Activated naive CD4-positive, alpha-beta T cell treated with anti-CD3 and anti-CD28 coated beads, Interleukin-2, amount 50 U/mL, for 24 hours (primary cell): Measurements from ENCODE around the gene CCNF.
A peak's percentile ranks its signal among the peaks of the same experiment; 100 is the strongest.
"Not testable (repeated sequence)": the region's sequence is repeated elsewhere in the genome, so short reads cannot be mapped to it uniquely, and the experiment has no call there.

ENCODE experiments used
- H3K27ac Mint-ChIP-seq: one replicate; pipeline ENCODE4 v1.8.0; 2021; ENCODE audit warnings: mild to moderate bottlenecking, mixed read lengths
- H3K27me3 Mint-ChIP-seq: one replicate; pipeline ENCODE4 v1.8.0; 2021; ENCODE audit warnings: mixed read lengths
- H3K36me3 Mint-ChIP-seq: one replicate; pipeline ENCODE4 v1.8.0; 2021; ENCODE audit warnings: mixed read lengths
- H3K4me1 Mint-ChIP-seq: one replicate; pipeline ENCODE4 v1.8.0; 2021; ENCODE audit warnings: mixed read lengths
- H3K4me3 Mint-ChIP-seq: one replicate; pipeline ENCODE4 v1.8.0; 2021; ENCODE audit warnings: mild to moderate bottlenecking, mixed read lengths
- H3K9me3 Mint-ChIP-seq: one replicate; pipeline ENCODE4 v1.8.0; 2021; ENCODE audit warnings: mixed read lengths

Gene CCNF

DNA sequence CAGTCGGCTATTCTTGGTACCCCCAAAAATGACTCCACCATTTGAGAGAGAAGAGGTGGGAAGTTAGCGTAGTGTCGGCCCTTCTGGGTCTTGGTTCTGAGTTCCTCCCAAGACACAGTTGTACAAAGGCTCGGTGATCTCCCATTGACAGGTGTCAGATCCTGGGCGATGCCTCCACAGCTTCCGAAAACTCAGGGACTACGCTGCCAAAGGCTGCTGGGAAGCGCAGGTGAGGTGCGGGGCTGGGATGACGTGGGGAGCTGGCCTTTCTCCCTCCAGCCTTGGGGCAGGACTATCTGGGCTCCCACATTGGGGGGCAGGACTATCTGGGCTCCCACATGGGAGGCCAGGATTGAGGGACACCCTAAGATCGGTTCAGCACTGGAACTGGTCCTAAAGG lies 10.4 kb downstream of the CCNF start:
- Mint-ChIP-seq H3K36me3 (peaks cover 3% of the 10 kb centered on the region), H3K27ac (no peak overlapping the region), H3K27me3 (no peaks in the 10 kb centered on the region), H3K4me1 (peaks cover 8% of the 10 kb centered on the region), H3K9me3 (no peaks in the 10 kb centered on the region), H3K4me3 (no peak overlapping the region)

DNA sequence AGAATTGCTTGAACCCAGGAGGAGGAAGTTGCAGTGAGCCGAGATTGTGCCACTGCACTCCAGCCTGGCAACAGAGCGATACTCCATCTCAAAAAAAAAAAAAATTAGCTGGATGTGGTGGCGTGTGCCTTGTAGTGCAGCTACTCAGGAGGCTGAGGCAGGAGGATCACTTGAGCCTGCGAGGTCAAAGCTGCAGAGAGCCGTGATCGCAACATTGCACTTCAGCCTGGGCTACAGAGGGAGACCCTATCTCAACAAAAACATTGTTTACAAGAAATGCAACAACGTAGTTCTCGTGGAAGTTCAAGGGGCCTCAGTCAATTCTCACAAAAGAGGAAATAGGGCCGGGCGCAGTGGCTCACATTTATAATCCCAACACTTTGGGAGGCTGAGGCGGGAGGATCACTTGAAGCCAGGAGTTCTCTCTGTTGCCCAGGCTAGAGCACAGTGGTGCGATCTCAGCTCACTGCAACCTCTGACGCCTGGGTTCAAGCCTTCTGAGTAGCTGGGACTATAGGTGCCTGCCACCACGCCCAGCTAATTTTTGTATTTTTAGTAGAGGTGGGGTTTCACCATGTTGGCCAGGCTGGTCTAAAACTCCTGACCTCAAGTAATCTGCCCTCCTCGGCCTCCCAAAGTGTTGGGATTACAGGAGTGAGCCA lies 12.0 kb downstream of the CCNF start:
- H3K4me3 Mint-ChIP-seq, H3K27ac Mint-ChIP-seq, H3K27me3 Mint-ChIP-seq, H3K9me3 Mint-ChIP-seq, H3K4me1 Mint-ChIP-seq, H3K36me3 Mint-ChIP-seq: not testable (repeated sequence)

DNA sequence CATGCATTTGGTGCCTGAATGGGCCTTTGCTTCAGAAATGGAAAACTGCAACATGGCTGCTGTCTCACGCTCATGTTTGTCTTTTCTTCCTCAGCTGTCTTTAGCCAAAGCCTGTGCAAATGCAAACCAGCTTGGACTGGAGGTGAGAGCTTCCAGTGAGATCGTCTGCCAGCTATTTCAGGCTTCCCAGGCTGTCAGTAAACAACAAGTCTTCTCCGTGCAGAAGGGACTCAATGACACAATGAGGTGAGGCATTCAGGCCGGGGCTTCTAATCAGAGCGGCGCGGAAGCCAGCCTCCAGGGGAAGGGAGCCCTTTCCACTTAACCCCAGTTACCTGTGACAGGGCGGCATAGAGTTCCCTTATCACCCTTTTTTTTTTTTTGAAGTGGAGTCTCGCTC lies 14.3 kb downstream of the CCNF start:
- Mint-ChIP-seq H3K27ac (no peak overlapping the region), H3K27me3 (no peaks in the 10 kb centered on the region), H3K4me3 (no peak overlapping the region), H3K9me3 (no peaks in the 10 kb centered on the region), H3K36me3 (no peaks in the 10 kb centered on the region), H3K4me1 (peaks cover 8% of the 10 kb centered on the region)

DNA sequence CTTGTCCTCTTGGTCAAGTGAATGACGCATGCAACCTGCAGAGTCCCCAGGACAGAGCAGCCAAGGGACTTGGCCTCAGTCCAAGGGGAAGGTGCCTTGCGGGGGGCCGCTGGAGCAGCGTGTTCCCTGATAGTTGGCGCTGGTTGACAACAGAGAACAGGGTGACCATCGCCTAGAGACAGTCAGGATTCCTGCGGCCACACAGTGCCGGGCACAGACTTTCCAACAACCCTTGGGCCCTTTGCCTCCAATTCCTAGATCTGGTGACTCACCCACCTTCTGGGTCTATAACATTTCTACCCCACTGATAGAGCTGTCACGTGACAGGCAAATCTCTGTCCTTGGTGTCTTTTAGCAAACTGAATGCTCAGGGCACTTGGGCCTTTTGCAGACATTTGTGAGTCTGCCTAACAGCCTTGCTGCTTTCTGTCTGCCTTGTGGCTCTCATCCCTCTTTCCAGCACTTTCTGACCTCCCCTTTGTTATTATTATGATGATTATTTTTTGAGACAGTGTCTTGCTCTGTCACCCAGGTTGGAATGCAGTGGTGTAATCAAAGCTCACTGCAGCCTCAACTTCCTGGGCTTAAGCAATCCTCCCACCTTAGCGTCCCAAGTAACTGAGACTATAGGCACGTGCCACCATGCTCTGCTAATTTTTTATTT lies 18.8 kb downstream of the CCNF start:
- Mint-ChIP-seq H3K36me3 (no peaks in the 10 kb centered on the region), H3K27me3 (no peaks in the 10 kb centered on the region), H3K9me3 (no peaks in the 10 kb centered on the region)

DNA sequence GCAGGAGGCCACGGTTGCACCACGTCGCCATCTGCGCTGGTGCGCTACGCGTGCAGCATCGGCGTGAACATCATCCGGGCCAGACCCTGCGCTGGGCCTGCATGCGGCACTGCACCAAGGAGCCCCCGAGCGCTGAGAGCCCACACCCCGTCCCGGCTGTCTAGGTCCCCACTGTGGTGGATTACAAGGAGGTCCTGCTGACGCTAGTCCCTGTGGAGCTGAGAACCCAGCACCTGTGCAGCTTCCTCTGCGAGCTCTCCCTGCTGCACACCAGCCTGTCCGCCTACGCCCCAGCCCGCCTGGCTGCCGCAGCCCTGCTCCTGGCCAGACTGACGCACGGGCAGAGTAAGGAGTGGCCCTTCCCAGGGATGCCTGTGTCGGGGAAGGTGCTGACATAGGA lies 19.9 kb downstream of the CCNF start:
- Mint-ChIP-seq H3K36me3 (peaks cover 2% of the 10 kb centered on the region), H3K27me3 (no peaks in the 10 kb centered on the region), H3K9me3 (no peaks in the 10 kb centered on the region), H3K4me3 (no peak overlapping the region), H3K4me1 (no peaks in the 10 kb centered on the region), H3K27ac (no peak overlapping the region)

More for the DNA sequence above, 18.8 kb downstream of the CCNF start:
- H3K4me1 Mint-ChIP-seq = no peaks in the 10 kb centered on the region
- H3K27ac Mint-ChIP-seq = no peak overlapping the region
- H3K4me3 Mint-ChIP-seq = no peak overlapping the region

DNA sequence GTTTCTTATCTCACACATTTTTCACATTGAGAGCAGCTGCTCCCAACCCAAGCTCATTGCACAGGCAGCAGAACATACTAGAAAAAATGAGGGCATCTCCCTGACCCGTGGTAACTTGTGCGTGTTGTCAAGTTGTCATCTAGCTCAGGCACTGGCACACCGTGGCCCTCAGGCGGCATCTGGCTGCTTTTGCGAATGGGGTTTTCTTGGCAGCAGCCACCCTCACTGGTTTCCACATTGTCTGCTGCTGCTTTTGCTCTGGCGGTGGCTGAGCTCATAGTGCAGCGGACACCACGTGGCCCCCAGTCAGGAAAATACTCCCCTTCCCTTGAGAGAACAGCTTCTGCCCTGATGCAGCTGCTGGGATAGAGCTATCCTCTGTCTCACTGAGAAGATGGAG lies 21.3 kb downstream of the CCNF start:
- Mint-ChIP-seq H3K4me1 (no peaks in the 10 kb centered on the region), H3K4me3 (no peak overlapping the region), H3K27me3 (no peaks in the 10 kb centered on the region), H3K9me3 (no peaks in the 10 kb centered on the region), H3K36me3 (peaks cover 2% of the 10 kb centered on the region), H3K27ac (no peak overlapping the region)

DNA sequence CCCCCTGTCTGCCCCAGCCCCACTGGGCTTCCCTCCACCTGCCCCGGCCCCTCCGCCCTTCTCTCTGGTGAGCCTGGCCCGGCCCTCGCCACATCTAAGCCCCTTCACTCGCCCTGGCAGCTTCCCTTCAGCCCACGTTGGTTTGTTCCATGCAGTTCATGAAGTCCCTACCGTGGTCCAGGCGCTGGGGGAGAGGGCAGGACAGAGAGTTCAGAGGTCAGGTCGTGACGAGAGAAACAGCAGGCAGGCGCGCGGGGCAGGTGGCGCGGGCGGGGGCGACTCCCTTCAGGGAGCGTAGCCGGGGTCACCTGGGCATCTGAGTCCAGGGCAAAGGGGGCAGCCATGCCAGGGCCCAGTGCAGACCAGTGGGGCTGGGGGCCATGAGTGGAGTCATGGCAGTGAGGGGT lies 21.7 kb downstream of the CCNF start:
- Mint-ChIP-seq H3K36me3 (peaks cover 2% of the 10 kb centered on the region), H3K27me3 (no peaks in the 10 kb centered on the region), H3K4me3 (no peak overlapping the region), H3K9me3 (no peaks in the 10 kb centered on the region), H3K27ac (no peak overlapping the region), H3K4me1 (no peaks in the 10 kb centered on the region)

DNA sequence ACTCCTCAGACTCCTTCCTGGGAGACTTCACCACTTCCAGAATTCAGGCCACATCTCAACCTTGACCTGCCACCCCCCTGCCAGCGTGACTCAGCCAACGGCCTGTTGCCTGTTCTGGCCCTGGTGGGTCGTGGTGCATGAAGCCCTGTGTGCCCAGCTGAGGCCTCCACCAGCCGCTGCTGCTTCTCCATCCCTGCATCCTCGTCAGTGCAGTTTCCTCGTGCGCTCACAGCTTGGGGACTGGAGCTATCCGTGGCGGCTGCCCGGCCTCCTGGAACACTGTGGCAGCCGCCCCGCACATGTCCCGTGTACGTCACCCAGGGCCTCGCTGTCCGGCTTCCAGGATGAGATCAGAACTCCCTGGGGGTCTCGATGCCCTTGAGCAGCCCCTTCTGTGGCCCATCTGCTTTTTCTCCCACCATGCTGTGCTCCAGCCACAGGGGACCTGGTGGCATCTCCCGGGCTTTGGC lies 22.6 kb downstream of the CCNF start:
- Mint-ChIP-seq H3K9me3 (no peaks in the 10 kb centered on the region), H3K4me3 (no peak overlapping the region), H3K27ac (no peak overlapping the region), H3K27me3 (no peaks in the 10 kb centered on the region), H3K36me3 (peaks cover 2% of the 10 kb centered on the region), H3K4me1 (no peaks in the 10 kb centered on the region)

DNA sequence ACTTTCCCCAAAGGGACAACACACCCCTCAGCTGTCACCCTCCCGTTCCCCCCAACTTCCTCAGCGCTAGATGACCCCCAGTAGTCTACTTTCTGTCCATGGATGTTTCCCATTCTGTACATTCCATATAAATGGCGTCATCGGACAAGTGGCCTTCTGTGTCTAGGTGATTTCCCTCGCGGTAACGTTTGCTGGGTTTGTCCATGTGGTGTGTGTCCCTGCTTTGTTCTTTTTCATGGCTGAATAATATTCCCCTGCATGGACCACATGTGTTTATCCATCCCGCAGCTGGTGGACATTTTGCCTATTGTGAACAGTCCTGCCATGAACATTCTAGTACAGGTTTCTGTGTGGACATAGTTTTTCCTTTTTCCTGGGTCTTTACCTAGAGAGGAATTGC lies 23.4 kb downstream of the CCNF start:
- Mint-ChIP-seq H3K4me3 (no peak overlapping the region), H3K27me3 (no peaks in the 10 kb centered on the region), H3K36me3 (peaks cover 2% of the 10 kb centered on the region), H3K9me3 (no peaks in the 10 kb centered on the region), H3K4me1 (no peaks in the 10 kb centered on the region), H3K27ac (no peak overlapping the region)

DNA sequence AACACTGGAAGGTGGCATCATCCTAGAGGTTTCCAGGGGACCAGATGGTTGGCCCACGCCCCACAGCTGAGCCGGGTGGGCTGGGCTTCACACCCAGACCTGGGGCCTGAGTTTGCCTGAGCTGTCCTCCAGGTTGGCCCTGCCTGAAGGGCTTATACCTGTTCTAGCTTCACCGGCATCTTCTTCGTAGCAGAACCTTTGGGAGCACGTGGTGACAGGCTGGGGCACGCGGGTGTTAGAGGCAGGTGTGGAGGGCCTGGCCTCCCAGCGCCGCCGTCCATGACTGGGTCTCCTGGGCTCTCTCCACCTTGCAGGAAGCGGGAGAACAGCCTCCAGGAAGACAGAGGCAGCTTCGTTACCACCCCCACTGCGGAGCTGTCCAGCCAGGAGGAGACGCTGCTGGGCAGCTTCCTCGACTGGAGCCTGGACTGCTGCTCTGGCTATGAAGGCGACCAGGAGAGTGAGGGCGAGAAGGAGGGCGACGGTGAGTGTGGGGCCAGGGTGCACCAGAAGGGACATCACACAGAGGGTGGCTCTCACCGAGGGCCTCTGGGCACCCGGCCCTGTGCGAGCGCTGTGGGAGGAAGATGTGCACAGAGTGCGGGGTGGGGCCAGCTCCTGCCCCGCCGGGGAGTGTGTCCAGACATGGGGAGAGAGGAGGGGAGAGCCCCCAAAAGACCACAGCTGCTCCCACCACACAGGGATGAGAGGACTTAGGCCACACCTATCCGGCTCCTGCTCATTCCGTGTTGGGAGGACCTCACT lies 26.0 kb downstream of the CCNF start:
- no peaks in the 10 kb centered on the region for H3K9me3 Mint-ChIP-seq
- H3K27ac Mint-ChIP-seq = no peak overlapping the region
- H3K4me3 Mint-ChIP-seq = no peak overlapping the region
- peaks cover 2% of the 10 kb centered on the region for H3K36me3 Mint-ChIP-seq
- H3K4me1 Mint-ChIP-seq = peaks cover 6% of the 10 kb centered on the region
- no peaks in the 10 kb centered on the region for H3K27me3 Mint-ChIP-seq

DNA sequence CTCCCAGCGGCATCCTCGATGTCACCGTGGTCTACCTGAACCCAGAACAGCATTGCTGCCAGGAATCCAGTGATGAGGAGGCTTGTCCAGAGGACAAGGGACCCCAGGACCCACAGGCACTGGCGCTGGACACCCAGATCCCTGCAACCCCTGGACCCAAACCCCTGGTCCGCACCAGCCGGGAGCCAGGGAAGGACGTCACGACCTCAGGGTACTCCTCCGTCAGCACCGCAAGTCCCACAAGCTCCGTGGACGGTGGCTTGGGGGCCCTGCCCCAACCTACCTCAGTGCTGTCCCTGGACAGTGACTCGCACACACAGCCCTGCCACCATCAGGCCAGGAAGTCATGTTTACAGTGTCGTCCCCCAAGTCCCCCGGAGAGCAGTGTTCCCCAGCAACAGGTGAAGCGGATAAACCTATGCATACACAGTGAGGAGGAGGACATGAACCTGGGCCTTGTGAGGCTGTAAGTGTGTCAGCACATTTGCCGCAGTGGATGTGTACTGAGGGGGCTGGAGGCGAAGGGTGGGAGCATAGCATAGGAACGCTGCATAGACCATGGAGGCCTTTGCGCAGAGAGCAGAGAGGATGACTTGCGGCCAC lies 27.4 kb downstream of the CCNF start:
- no peak overlapping the region for H3K27ac Mint-ChIP-seq
- H3K4me1 Mint-ChIP-seq = peaks cover 6% of the 10 kb centered on the region
- H3K36me3 Mint-ChIP-seq = peaks cover 2% of the 10 kb centered on the region

DNA sequence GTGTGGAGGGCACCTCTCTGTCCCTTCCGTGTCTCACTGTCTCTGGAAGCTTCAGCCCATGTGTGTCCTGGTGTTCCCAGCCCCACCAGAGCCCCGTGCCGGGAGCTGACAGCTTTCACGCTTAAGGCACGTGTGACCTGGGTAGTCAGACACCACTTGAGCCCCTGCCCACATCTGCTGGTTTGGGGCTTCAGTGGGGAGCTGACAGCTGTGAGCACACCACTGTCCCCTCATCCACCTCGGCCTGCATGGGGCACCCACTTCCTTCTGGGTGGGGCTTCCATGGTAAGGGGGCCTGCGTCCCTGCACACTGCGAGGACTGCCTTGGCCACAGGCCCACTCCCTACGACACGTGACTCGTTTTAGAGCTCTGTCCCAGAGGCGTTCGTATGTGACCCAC lies 28.0 kb downstream of the CCNF start:
- Mint-ChIP-seq H3K36me3 (peaks cover 2% of the 10 kb centered on the region), H3K27me3 (no peaks in the 10 kb centered on the region), H3K9me3 (no peaks in the 10 kb centered on the region), H3K27ac (no peak overlapping the region), H3K4me1 (peaks cover 6% of the 10 kb centered on the region), H3K4me3 (no peak overlapping the region)

More for the DNA sequence above, 27.4 kb downstream of the CCNF start:
- Mint-ChIP-seq H3K27me3 (no peaks in the 10 kb centered on the region), H3K9me3 (no peaks in the 10 kb centered on the region), H3K4me3 (no peak overlapping the region)

DNA sequence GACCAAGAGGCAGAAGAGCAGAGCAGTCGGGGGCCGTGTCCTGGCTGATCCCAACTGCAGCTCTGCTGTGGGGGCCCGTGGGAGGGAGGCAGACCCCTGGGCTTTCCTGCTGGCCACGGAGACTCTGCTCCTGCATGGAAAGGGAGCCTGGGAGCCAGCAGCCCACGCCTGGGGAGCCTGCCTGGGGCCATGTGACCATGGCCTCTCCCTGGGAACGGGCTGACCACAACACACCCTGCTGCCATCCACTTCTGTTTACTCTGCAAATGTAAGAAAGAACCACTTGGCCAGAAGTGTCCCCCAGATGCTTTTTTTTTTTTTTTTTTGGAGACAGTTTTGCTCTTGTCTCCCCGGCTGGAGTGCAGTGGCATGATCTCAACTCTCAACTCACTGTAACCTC lies 28.7 kb downstream of the CCNF start:
- Mint-ChIP-seq H3K27me3 (no peaks in the 10 kb centered on the region), H3K4me3 (no peak overlapping the region), H3K27ac (no peak overlapping the region), H3K9me3 (no peaks in the 10 kb centered on the region), H3K36me3 (peaks cover 2% of the 10 kb centered on the region), H3K4me1 (peaks cover 6% of the 10 kb centered on the region)

DNA sequence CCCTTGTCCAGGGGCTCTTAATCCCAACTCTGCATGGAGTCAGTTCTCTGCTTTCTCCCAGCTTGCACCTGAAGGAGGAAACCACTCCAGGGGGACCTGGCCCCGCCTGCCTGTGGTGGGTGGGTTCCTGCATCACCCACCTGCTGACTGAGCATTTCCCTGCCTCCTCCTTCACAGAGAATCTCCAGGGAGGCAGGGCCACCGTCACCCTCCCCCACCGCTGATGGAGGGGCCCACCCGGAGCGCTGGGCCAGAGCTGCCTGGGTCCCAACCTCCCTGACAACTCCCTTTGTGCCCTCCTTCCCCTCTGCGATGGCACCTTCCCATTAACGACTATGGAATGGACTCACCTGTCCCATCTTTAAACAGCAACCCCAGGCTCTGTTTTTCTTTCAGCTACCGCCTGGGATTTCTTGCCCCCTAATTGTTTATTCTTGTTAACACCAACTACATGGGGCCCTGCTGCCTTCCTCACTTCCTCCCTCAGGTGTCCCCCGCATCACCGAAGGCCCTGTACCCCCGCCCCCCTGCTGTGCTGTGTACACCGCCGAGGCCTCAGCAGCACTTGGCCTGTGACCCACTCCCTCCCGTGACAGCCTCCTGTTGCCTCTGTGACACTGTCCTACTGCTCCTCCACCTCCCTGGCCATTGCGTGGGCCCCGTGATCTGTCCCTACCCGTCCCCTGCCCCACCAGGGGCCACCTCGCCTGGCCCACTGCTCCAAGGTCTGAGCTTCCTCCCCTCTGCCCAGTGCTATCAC lies 29.8 kb downstream of the CCNF start:
- Mint-ChIP-seq H3K9me3 (no peaks in the 10 kb centered on the region), H3K27ac (peak overlapping the region; percentile 82), H3K4me3 (peak overlapping the region; percentile 91), H3K36me3 (no peaks in the 10 kb centered on the region), H3K4me1 (peaks cover 6% of the 10 kb centered on the region), H3K27me3 (no peaks in the 10 kb centered on the region)

DNA sequence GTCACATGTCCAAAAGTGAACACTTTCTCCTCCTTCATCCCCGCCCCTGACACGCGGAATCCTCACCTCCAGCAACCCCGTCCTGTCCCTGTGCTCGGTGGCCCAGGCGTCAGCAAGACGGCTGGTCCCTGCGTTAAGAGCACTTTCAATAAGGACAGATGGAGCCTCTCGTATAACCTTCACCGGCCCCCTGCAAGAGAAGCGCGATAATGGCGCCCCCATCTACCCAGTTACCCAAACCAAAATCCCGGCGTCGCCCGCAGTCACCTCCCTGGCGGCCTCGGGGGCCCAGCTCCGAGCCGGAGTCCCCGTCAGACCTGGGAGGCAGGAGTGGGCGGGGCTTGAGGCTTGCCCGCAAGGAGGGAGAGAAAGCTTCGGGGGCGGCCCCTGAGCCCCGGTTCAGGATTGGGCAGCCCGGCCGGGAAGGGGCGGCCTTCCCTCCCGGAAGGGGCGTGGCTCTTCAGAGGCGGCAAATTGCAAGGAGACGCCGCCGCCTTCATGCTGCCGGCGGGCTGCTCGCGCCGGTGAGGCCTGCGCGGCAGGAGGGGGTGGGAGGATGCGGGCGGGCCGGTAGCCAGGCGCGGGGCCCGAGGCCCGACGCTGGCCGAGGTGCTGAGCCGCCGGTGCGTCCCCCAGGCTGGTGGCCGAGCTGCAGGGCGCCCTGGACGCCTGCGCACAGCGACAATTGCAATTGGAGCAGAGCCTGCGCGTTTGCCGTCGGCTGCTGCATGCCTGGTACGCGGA lies 30.6 kb downstream of the CCNF start, which contains the start of gene TEDC2:
TSS of gene TEDC2 (plus strand) at position 463 of the 744 bp plus-strand sequence. CDS start at position 499, 36 bp downstream.
- Mint-ChIP-seq H3K27ac (peak within 1 kb of the TSS; percentile 82), H3K9me3 (no peaks in the 10 kb centered on the region), H3K4me3 (peak within 1 kb of the TSS; percentile 91), H3K4me1 (peaks cover 6% of the 10 kb centered on the region), H3K36me3 (no peaks in the 10 kb centered on the region), H3K27me3 (no peaks in the 10 kb centered on the region)
